Measurements from ENCODE around the gene ZKSCAN4. TPM values are rescaled to one million over a fixed set of nuclear protein-coding genes. Genes with fewer than 3 reads are reported as not detected.
A peak's percentile ranks its signal among the peaks of the same experiment; 100 is the strongest.

The ZKSCAN4 gene
- total RNA-seq, 2 experiments from 2014 or later, result 3.5 to 3.6 TPM

GRCh38 chr6:28266563-28266961 is 14.5 kb upstream of the ZKSCAN4 start:
- TF ChIP-seq, protein P1, sequence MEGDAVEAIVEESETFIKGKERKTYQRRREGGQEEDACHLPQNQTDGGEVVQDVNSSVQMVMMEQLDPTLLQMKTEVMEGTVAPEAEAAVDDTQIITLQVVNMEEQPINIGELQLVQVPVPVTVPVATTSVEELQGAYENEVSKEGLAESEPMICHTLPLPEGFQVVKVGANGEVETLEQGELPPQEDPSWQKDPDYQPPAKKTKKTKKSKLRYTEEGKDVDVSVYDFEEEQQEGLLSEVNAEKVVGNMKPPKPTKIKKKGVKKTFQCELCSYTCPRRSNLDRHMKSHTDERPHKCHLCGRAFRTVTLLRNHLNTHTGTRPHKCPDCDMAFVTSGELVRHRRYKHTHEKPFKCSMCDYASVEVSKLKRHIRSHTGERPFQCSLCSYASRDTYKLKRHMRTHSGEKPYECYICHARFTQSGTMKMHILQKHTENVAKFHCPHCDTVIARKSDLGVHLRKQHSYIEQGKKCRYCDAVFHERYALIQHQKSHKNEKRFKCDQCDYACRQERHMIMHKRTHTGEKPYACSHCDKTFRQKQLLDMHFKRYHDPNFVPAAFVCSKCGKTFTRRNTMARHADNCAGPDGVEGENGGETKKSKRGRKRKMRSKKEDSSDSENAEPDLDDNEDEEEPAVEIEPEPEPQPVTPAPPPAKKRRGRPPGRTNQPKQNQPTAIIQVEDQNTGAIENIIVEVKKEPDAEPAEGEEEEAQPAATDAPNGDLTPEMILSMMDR (IDR thresholded peaks at IDR 0.05), result no peak
- ChIA-PET CTCF (interaction anchor here (1.0 to 2.7 kb wide), 6 partner anchors 14 to 130 kb away, joined by 3 to 17 read pairs (median 3); partner anchors contain the start of genes PGBD1 and ZKSCAN4), POLR2A (interaction anchor here (0.8 to 1.6 kb wide), 13 partner anchors 8 to 377 kb away, joined by 3 to 5 read pairs (median 3); partner anchors contain the start of genes ZKSCAN8 and ZSCAN31)
- H3K9me3 Mint-ChIP-seq, result peaks cover 2% of the 10 kb centered on the region
- no peak for ATAC-seq
- H3K27ac Mint-ChIP-seq, result no peak overlapping the region
- no peak for DNase-seq
- H3K27me3 Mint-ChIP-seq, result no peaks in the 10 kb centered on the region
- H3K36me3 Mint-ChIP-seq (ENCODE audit: low read depth), result peaks cover 2% of the 10 kb centered on the region
- intact Hi-C loops (cut with micrococcal nuclease), result loop anchor here (10.0 kb wide), 1 partner anchor 88 kb away; no protein-coding TSS in a partner anchor
- peaks cover 28% of the 10 kb centered on the region for H3K4me1 Mint-ChIP-seq (ENCODE audit: low read depth)
- no peak overlapping the region for H3K4me3 Mint-ChIP-seq

DNA sequence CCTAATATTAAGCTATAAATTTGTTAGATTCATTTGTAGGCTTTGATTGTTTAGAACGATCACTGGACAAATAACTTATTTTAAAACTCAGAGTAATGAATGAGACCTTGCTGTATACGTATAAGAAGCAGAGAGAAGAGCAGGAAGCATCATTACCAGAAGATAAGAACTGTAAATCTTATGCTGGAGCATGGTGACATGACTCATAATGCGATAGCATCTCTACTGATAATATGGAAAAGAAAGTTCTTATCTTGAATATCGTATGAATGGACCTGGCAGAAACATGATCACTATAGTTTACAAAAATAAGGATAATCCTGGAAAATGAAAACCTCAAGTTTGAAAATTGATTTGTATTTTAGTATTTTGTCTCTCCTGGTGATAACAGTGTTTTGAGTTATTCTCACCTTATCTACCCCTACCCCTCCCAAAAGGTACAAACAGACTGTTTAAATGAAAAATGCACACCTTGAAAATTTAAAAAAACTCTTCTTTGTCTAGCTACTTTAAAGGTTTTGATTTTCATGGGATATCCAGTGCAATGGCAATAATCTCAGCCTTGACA is 12.8 kb upstream of the ZKSCAN4 start:
- Mint-ChIP-seq H3K27me3 (no peaks in the 10 kb centered on the region), H3K9me3 (peaks cover 2% of the 10 kb centered on the region), H3K36me3 (ENCODE audit: low read depth) (peaks cover 2% of the 10 kb centered on the region), H3K27ac (no peak overlapping the region), H3K4me3 (no peak overlapping the region), H3K4me1 (ENCODE audit: low read depth) (peaks cover 22% of the 10 kb centered on the region)
- TF ChIP-seq, protein P1 (IDR thresholded peaks at IDR 0.05), result no peak
- ATAC-seq (no peak), DNase-seq (no peak)
- CTCF ChIA-PET, result interaction anchor here (1.0 to 2.8 kb wide), 4 partner anchors 12 to 123 kb away, joined by 3 to 11 read pairs (median 5); partner anchors contain the start of genes ZKSCAN4 and ZKSCAN8
- POLR2A ChIA-PET, result interaction anchor here (1.3 to 1.7 kb wide), 2 partner anchors 13 to 123 kb away, joined by 3 to 4 read pairs; partner anchors contain the start of genes ZKSCAN4 and ZKSCAN8
- intact Hi-C loops (cut with micrococcal nuclease), result loop anchor here (10.0 kb wide), 1 partner anchor 90 kb away; no protein-coding TSS in a partner anchor

- ATAC-seq (no peak), DNase-seq (no peak)
- ChIA-PET CTCF (interaction anchor here (2.8 kb wide), 1 partner anchor 92 kb away, joined by 11 read pairs; no protein-coding TSS in a partner anchor), POLR2A (interaction anchor here (1.3 to 1.7 kb wide), 2 partner anchors 12 to 122 kb away, joined by 3 to 4 read pairs; partner anchors contain the start of genes ZKSCAN4 and ZKSCAN8)
- Mint-ChIP-seq H3K27ac (no peak overlapping the region), H3K9me3 (peaks cover 4% of the 10 kb centered on the region), H3K4me3 (no peak overlapping the region), H3K4me1 (ENCODE audit: low read depth) (peaks cover 16% of the 10 kb centered on the region), H3K27me3 (no peaks in the 10 kb centered on the region), H3K36me3 (ENCODE audit: low read depth) (no peaks in the 10 kb centered on the region)
- TF ChIP-seq, protein P1 (IDR thresholded peaks at IDR 0.05), result no peak
- intact Hi-C loops (cut with micrococcal nuclease), result loop anchor here (10.0 kb wide), 1 partner anchor 91 kb away; no protein-coding TSS in a partner anchor
These were observed 11.9 kb upstream of the ZKSCAN4 start for GRCh38 chr6:28263922-28264321.

- ChIA-PET POLR2A (interaction anchor here (0.9 kb wide), 1 partner anchor 8 kb away, joined by 3 read pairs; the partner anchor contains the start of gene ZSCAN26), CTCF (no interaction called here)
- ATAC-seq, result peak; percentile 64
- intact Hi-C loops (cut with micrococcal nuclease), result loop anchor here (10.0 kb wide), 1 partner anchor 124 kb away; no protein-coding TSS in a partner anchor
- peaks cover 2% of the 10 kb centered on the region for H3K36me3 Mint-ChIP-seq (ENCODE audit: low read depth)
- DNase-seq, result peak; percentile 80
- TF ChIP-seq, protein P1 (IDR thresholded peaks at IDR 0.05), result no peak
- H3K27me3 Mint-ChIP-seq, result peaks cover 2% of the 10 kb centered on the region
- H3K4me1 Mint-ChIP-seq (ENCODE audit: low read depth), result peaks cover 4% of the 10 kb centered on the region
- H3K9me3 Mint-ChIP-seq, result peaks cover 7% of the 10 kb centered on the region
- H3K4me3 Mint-ChIP-seq, result peak within 1 kb of the TSS; percentile 46
- peak within 1 kb of the TSS; percentile 59 for H3K27ac Mint-ChIP-seq
These were observed 7.1 kb upstream of the ZKSCAN4 start, which contains the start of gene NKAPL for GRCh38 chr6:28258877-28259777. TSS of gene NKAPL (plus strand) at chr6:28259297. CDS start at chr6:28259372, 75 bp downstream.
